ENCODE measurements around the gene TSHB.

DNA sequence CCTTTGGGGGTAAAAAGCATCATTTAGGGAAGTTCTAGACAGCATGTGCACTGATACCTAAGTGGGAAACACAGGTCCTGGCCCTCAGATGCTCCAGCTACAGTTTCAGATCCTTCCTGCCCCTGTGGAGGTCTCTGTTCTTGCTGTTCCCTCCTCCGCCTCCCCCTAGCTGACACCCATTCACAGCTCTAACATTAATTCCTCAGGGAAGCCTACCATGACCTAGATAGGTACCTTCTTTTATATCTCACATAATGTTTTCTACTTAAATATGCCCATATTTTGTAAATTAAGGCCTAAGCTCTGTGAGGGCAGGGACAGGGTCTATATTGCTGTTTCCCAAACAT is 48.3 kb downstream of the TSHB start:
- TF ChIP-seq SP1 (IDR thresholded peaks at IDR 0.05) (no peak), FOXK2 (IDR thresholded peaks at IDR 0.05) (no peak), SUZ12 (IDR thresholded peaks at IDR 0.05) (no peak), BHLHE40 (IDR thresholded peaks at IDR 0.05; ENCODE audit: borderline replicate concordance) (no peak), FOXA1 (IDR thresholded peaks at IDR 0.05) (no peak), L3MBTL2 (conservative IDR thresholded peaks at IDR 0.05) (no peak), TARDBP (IDR thresholded peaks at IDR 0.05) (no peak), FOXM1 (IDR thresholded peaks at IDR 0.05; ENCODE audit: borderline replicate concordance) (no peak), ARNT (IDR thresholded peaks at IDR 0.05) (no peak), ELF4 (IDR thresholded peaks at IDR 0.05) (no peak), ZNF384 (IDR thresholded peaks at IDR 0.05) (no peak)

Data from HEK293T (cell line).